NB4 (cell line): ENCODE measurements around the gene GLOD4.
"Not testable (repeated sequence)": the region's sequence is repeated elsewhere in the genome, so short reads cannot be mapped to it uniquely, and the experiment has no call there.

Source experiments
- DNase-seq: peaks from one replicate; pipeline ENCODE4 v3.0.0; 2010; ENCODE audit warnings: low read depth
- H3K4me3 ChIP-seq: one replicate; pipeline ENCODE4 v1.5.1; 2011; ENCODE audit warnings: mild to moderate bottlenecking, low read depth, low read length, moderate library complexity
- CTCF ChIP-seq: IDR thresholded peaks from one replicate; pipeline ENCODE4 v1.5.1; 2012; ENCODE audit warnings: low read depth, low read length
- MAX ChIP-seq: IDR thresholded peaks from 2 replicates; pipeline ENCODE4 v1.6.1; 2011; ENCODE audit warnings: low read depth, low read length
- MYC ChIP-seq: IDR thresholded peaks from 2 replicates; pipeline ENCODE4 v1.6.1; 2011; ENCODE audit warnings: low read depth, low read length
- POLR2A ChIP-seq: IDR thresholded peaks from 2 replicates; pipeline ENCODE4 v1.6.1; 2011; ENCODE audit warnings: mild to moderate bottlenecking; ENCODE audit not compliant: insufficient read length; ENCODE audit errors: extremely low read depth

GLOD4 gene

GRCh38 chr17:811051-811784 lies 29.1 kb upstream of the GLOD4 start:
- H3K4me3 ChIP-seq, result no peak overlapping the region
- no peak for DNase-seq
- TF ChIP-seq POLR2A, result no peak
- TF ChIP-seq CTCF, result no peak
- no peak for TF ChIP-seq MYC
- TF ChIP-seq MAX, result no peak

GRCh38 chr17:807523-808294 lies 25.6 kb upstream of the GLOD4 start:
- DNase-seq, result no peak
- no peak overlapping the region for H3K4me3 ChIP-seq
- TF ChIP-seq MAX (no peak), CTCF (no peak), POLR2A (no peak), MYC (no peak)

- H3K4me3 ChIP-seq, result no peak overlapping the region
- no peak for TF ChIP-seq MYC
- no peak for DNase-seq
These were observed 24.9 kb upstream of the GLOD4 start for GRCh38 chr17:806781-807522.

GRCh38 chr17:806346-806745 lies 24.3 kb upstream of the GLOD4 start:
- H3K4me3 ChIP-seq, result no peak overlapping the region
- TF ChIP-seq CTCF, result no peak
- TF ChIP-seq POLR2A, result no peak
- no peak for TF ChIP-seq MAX
- TF ChIP-seq MYC, result no peak
- DNase-seq, result no peak

GRCh38 chr17:805886-806285 lies 23.8 kb upstream of the GLOD4 start:
- not testable (repeated sequence) for DNase-seq, H3K4me3 ChIP-seq

- no peak overlapping the region for H3K4me3 ChIP-seq
- TF ChIP-seq POLR2A (no peak), MYC (no peak), MAX (no peak)
- DNase-seq, result no peak
These were observed 22.7 kb upstream of the GLOD4 start for GRCh38 chr17:804541-805435.
